Peyer's patch (tissue), 4 donors: ENCODE measurements around the gene CENPA. TPM values are rescaled to one million over a fixed set of nuclear protein-coding genes. Genes with fewer than 3 reads are reported as not detected.
A peak's percentile ranks its signal among the peaks of the same experiment; 100 is the strongest.
"Not testable (repeated sequence)": the region's sequence is repeated elsewhere in the genome, so short reads cannot be mapped to it uniquely, and the experiment has no call there.

Experiments used
- DNase-seq, 3 donors: peaks; one replicate each; pipeline ENCODE4 v3.0.0-alpha.2; 2017 to 2019
- H3K27ac ChIP-seq, 4 donors: fragments of 200-600 bp; sonication (generic); one replicate each; pipeline ENCODE4 v1.5.1; 2016 to 2019
- H3K27me3 ChIP-seq, 2 donors: fragments of 200-600 bp; sonication (generic); one replicate each; pipeline ENCODE4 v1.5.1; 2019
- H3K36me3 ChIP-seq, 3 donors: fragments of 200-600 bp; sonication (generic); one replicate each; pipeline ENCODE4 v1.5.1; 2016 to 2019
- H3K4me1 ChIP-seq, 4 donors: fragments of 200-600 bp; sonication (generic); one replicate each; pipeline ENCODE4 v1.5.1; 2016 to 2019
- H3K4me3 ChIP-seq, 4 donors: fragments of 200-600 bp; sonication (generic); 1 replicate in 3 of 4; 2 replicates in 1 of 4; pipeline ENCODE4 v1.5.1; 2016 to 2019; ENCODE audit warnings: mild to moderate bottlenecking in 1 of 4
- H3K9me3 ChIP-seq, 4 donors: fragments of 200-600 bp; sonication (generic); one replicate each; pipeline ENCODE4 v1.5.1; 2016 to 2019; ENCODE audit warnings: mild to moderate bottlenecking in 1 of 4
- POLR2A ChIP-seq, 2 donors: fragments of 450-650 bp; IDR thresholded peaks; one replicate each; pipeline ENCODE4 v1.5.1; 2017; ENCODE audit warnings: antibody characterized with exemption in 2 of 2, mild to moderate bottlenecking in 2 of 2, moderate library complexity in 2 of 2
- total RNA-seq, 4 donors: library from RNA; depleted of rRNA; stranded (reverse); fragments of >200 nt; gene quantifications; one replicate each; pipeline ENCODE4 v1.1.0, GENCODE V29; 2016
- TF ChIP-seq, protein P1 (sequence below), 6 experiments: fragments of 450-650 bp in 4 of 6; fragments of 200-600 bp in 2 of 6; sonication (generic) in 1 of 6; IDR thresholded peaks; one replicate each; pipeline ENCODE4 v1.5.1; 2017 to 2019; ENCODE audit warnings: antibody characterized with exemption in 6 of 6, mild to moderate bottlenecking in 3 of 6, moderate library complexity in 1 of 6

CENPA gene
- total RNA-seq, 4 donors from 2014 or later = 1.6 to 2.1 TPM; not detected in 2

DNA sequence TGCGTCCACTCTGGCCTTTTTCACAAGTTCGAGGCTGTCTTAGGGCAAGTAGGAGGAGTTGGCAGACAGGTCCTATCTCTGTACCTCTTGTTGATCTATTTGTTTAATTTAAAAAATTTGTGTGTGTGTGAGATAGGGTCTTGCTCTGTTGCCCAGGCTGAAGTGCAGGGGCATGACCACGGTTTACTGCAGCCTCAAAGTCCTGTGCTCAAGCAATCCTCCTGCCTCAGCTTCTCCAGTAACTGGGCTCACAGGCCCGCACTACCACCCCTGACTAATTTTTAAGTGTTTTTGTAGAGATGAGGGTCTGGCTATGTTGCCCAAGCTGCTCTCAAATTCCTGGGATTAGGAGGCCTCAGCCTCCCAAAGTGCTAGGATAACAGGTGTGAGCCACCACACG is 26.0 kb upstream of the CENPA start:
- Histone ChIP-seq H3K27ac (no peak overlapping the region), H3K4me1 (peaks cover 0 to 7% (median 0%) of the 10 kb centered on the region in 4 donors), H3K36me3 (no peaks in the 10 kb centered on the region), H3K27me3 (no peaks in the 10 kb centered on the region), H3K9me3 (no peaks in the 10 kb centered on the region), H3K4me3 (no peak overlapping the region)
- no peak for DNase-seq
- TF ChIP-seq POLR2A (IDR thresholded peaks at IDR 0.05) = no peak
- TF ChIP-seq, protein P1, sequence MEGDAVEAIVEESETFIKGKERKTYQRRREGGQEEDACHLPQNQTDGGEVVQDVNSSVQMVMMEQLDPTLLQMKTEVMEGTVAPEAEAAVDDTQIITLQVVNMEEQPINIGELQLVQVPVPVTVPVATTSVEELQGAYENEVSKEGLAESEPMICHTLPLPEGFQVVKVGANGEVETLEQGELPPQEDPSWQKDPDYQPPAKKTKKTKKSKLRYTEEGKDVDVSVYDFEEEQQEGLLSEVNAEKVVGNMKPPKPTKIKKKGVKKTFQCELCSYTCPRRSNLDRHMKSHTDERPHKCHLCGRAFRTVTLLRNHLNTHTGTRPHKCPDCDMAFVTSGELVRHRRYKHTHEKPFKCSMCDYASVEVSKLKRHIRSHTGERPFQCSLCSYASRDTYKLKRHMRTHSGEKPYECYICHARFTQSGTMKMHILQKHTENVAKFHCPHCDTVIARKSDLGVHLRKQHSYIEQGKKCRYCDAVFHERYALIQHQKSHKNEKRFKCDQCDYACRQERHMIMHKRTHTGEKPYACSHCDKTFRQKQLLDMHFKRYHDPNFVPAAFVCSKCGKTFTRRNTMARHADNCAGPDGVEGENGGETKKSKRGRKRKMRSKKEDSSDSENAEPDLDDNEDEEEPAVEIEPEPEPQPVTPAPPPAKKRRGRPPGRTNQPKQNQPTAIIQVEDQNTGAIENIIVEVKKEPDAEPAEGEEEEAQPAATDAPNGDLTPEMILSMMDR (IDR thresholded peaks at IDR 0.05) = no peak

DNA sequence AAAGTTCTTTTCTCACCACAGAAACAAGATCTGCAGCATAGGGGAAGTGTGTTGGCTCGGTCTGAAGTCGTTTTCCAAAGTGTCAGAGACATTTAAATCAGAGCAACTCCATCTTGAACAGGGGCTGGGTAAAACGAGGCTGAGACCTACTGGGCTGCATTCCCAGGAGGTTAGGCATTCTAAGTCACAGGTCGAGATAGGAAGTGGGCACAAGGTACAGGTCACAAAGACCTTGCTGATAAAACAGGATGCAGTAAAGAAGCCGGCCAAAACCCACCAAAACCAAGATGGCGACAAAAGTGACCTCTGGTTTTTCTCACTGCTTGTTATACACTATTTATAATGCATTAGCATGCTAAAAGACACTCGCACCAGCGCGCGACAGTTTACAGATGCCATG is 24.9 kb upstream of the CENPA start:
- DNase-seq, H3K9me3 ChIP-seq, H3K27me3 ChIP-seq, H3K36me3 ChIP-seq, H3K27ac ChIP-seq, H3K4me3 ChIP-seq: not testable (repeated sequence)
- H3K4me1 ChIP-seq = peaks cover 0 to 18% (median 1%) of the 10 kb centered on the region in 4 donors

DNA sequence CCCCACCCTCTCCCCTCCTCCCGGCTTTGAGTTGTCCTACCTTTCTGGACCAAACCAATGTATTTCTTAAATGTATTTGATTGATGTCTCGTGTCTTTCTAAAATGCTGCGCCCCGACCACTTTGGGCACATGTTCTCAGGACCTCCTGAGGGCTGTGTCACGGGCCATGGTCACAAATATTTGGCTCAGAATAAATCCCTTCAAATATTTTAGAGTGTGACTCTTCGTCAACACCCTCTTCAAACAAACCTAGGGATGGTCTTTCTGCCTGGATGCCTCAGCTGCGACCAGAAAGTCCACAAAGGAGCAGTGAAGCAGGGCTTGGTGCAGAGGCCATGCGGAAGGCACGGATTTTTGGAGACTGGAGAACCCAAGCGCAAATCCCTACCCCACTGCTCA is 22.8 kb upstream of the CENPA start:
- no peak for DNase-seq
- no peak for TF ChIP-seq POLR2A (IDR thresholded peaks at IDR 0.05)
- TF ChIP-seq, protein P1 (IDR thresholded peaks at IDR 0.05) = no peak
- no peaks in the 10 kb centered on the region for H3K36me3 ChIP-seq

GRCh38 chr2:26764078-26764887 is 21.6 kb upstream of the CENPA start, which contains the start of gene SLC35F6:
SLC35F6 (plus strand) TSS chr2:26764284; CDS start chr2:26764350, 66 bp downstream.
- H3K27me3 ChIP-seq = no peaks in the 10 kb centered on the region
- TF ChIP-seq, protein P1 (IDR thresholded peaks at IDR 0.05) = no peak
- peak; percentile 64 to 87 for TF ChIP-seq POLR2A (IDR thresholded peaks at IDR 0.05)
- no peaks in the 10 kb centered on the region for H3K9me3 ChIP-seq
- peak within 1 kb of the TSS; percentile 78 to 92 (median 90) for H3K27ac ChIP-seq
- peak; percentile 83 to 93 (median 91) for DNase-seq
- peak within 1 kb of the TSS; percentile 72 to 98 (median 92) for H3K4me3 ChIP-seq
- H3K4me1 ChIP-seq = peaks cover 0 to 40% (median 1%) of the 10 kb centered on the region in 4 donors
- H3K36me3 ChIP-seq = no peaks in the 10 kb centered on the region

More for the DNA sequence above, 22.8 kb upstream of the CENPA start:
- H3K4me1 ChIP-seq = peaks cover 0 to 37% (median 1%) of the 10 kb centered on the region in 4 donors
- no peaks in the 10 kb centered on the region for H3K9me3 ChIP-seq
- H3K27ac ChIP-seq = no peak overlapping the region
- H3K4me3 ChIP-seq = no peak overlapping the region
- H3K27me3 ChIP-seq = no peaks in the 10 kb centered on the region

GRCh38 chr2:26764906-26765305 is 20.9 kb upstream of the CENPA start:
- Histone ChIP-seq H3K27ac (peak overlapping the region; percentile 78 to 92 (median 90)), H3K9me3 (no peaks in the 10 kb centered on the region), H3K36me3 (no peaks in the 10 kb centered on the region), H3K27me3 (no peaks in the 10 kb centered on the region), H3K4me3 (peak overlapping the region; percentile 72 to 98 (median 92)), H3K4me1 (peaks cover 0 to 45% (median 1%) of the 10 kb centered on the region in 4 donors)
- no peak for DNase-seq
- TF ChIP-seq POLR2A (IDR thresholded peaks at IDR 0.05) = no peak
- TF ChIP-seq, protein P1 (IDR thresholded peaks at IDR 0.05) = no peak

DNA sequence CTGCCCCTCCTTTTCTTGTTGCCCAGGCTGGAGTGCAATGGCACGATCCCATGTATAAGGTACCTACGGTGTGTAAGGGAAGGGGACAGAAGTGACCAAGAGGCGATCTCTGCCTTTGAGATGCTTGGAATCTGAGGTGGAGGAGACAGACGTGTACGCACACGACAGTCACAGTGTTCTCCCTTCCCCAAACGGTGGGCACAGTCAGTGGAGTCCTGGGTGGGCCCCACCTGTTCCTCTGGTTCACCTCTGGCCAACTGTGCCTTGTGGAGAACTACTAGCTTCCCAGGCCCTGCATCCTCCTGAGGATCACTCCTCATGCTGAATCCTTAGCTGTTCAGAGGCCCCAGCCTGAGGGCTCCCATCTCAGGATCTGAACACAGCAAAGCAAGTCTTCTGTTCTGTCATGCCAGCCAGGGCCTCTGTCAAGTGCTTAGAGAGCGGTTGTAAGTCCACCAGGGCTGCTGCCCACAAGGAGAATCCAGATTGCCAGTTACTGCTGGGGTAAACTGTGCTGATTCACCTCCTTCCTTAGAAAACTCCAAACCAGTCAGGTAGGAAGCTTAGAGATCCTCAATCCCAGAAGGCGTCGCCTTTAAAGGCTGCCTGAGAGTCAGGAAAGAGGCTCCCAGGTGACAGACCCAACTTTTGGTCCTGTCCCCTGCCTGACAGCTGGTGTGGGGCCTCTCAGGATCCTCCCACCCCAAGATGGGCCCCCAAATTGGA is 20.2 kb upstream of the CENPA start:
- TF ChIP-seq, protein P1 (IDR thresholded peaks at IDR 0.05) = no peak
- no peak for TF ChIP-seq POLR2A (IDR thresholded peaks at IDR 0.05)
- DNase-seq = no peak
- Histone ChIP-seq H3K4me3 (peak overlapping the region in 2 of 4 donors; percentile 93 to 98), H3K9me3 (no peaks in the 10 kb centered on the region), H3K36me3 (no peaks in the 10 kb centered on the region), H3K27me3 (no peaks in the 10 kb centered on the region), H3K4me1 (peaks cover 0 to 52% (median 1%) of the 10 kb centered on the region in 4 donors), H3K27ac (peak overlapping the region in 2 of 4 donors; percentile 89 to 91)
